Jurkat, Clone E6-1 (cell line): ENCODE results near the gene EEIG1.

ENCODE experiments used
- DNase-seq: peaks from one replicate; pipeline ENCODE4 v3.0.0-alpha.2; 2011; ENCODE audit warnings: low read depth, low spot score
- H3K4me3 ChIP-seq: 2 replicates; pipeline ENCODE4 v1.5.1; 2011; ENCODE audit warnings: mild to moderate bottlenecking, low read length, control low read depth, moderate library complexity

The EEIG1 gene

GRCh38 chr9:128002959-128003358 is 22.2 kb upstream of the EEIG1 start:
- H3K4me3 ChIP-seq: no peak overlapping the region
- no peak for DNase-seq

GRCh38 chr9:128001779-128002298 is 21.1 kb upstream of the EEIG1 start:
- DNase-seq: no peak
- no peak overlapping the region for H3K4me3 ChIP-seq

- no peak for DNase-seq
Measured at GRCh38 chr9:128001151-128001778, 20.5 kb upstream of the EEIG1 start.

GRCh38 chr9:127999461-127999860 is 18.7 kb upstream of the EEIG1 start:
- DNase-seq: no peak
- H3K4me3 ChIP-seq: no peak overlapping the region

More at GRCh38 chr9:128001151-128001778, 20.5 kb upstream of the EEIG1 start:
- H3K4me3 ChIP-seq: no peak overlapping the region

GRCh38 chr9:127993721-127994120 is 12.9 kb upstream of the EEIG1 start:
- no peak for DNase-seq
- no peak overlapping the region for H3K4me3 ChIP-seq

GRCh38 chr9:127991757-127992274 is 11.0 kb upstream of the EEIG1 start:
- no peak for DNase-seq
- no peak overlapping the region for H3K4me3 ChIP-seq

- no peak overlapping the region for H3K4me3 ChIP-seq
- DNase-seq: no peak
Measured at GRCh38 chr9:127991017-127991756, 10.4 kb upstream of the EEIG1 start.

GRCh38 chr9:127990554-127990953 is 9.8 kb upstream of the EEIG1 start:
- H3K4me3 ChIP-seq: no peak overlapping the region
- DNase-seq: no peak

- no peak overlapping the region for H3K4me3 ChIP-seq
- DNase-seq: no peak
Measured at GRCh38 chr9:127989094-127989493, 8.3 kb upstream of the EEIG1 start.

GRCh38 chr9:127987103-127987614 is 6.4 kb upstream of the EEIG1 start:
- H3K4me3 ChIP-seq: no peak overlapping the region
- DNase-seq: no peak

- DNase-seq: no peak
- H3K4me3 ChIP-seq: no peak overlapping the region
Measured at GRCh38 chr9:127985011-127985410, 4.2 kb upstream of the EEIG1 start.

- DNase-seq: no peak
- no peak overlapping the region for H3K4me3 ChIP-seq
Measured at GRCh38 chr9:127983847-127984289, 3.1 kb upstream of the EEIG1 start.

GRCh38 chr9:127982912-127983311 is 2.1 kb upstream of the EEIG1 start:
- no peak for DNase-seq

GRCh38 chr9:127981559-127982121 is 851 bp upstream of the EEIG1 start:
- H3K4me3 ChIP-seq: peak overlapping the region; percentile 66
- DNase-seq: no peak

More at GRCh38 chr9:127982912-127983311, 2.1 kb upstream of the EEIG1 start:
- H3K4me3 ChIP-seq: no peak overlapping the region

GRCh38 chr9:127980060-127980705 is 606 bp downstream of the EEIG1 start:
- no peak for DNase-seq
- H3K4me3 ChIP-seq: peak overlapping the region; percentile 61

- H3K4me3 ChIP-seq: peak overlapping the region; percentile 61
- DNase-seq: no peak
Measured at GRCh38 chr9:127979333-127980059, 1.3 kb downstream of the EEIG1 start.

- no peak for DNase-seq
- H3K4me3 ChIP-seq: no peak overlapping the region
Measured at GRCh38 chr9:127979015-127979332, 1.8 kb downstream of the EEIG1 start.

GRCh38 chr9:127977884-127978647 is 2.7 kb downstream of the EEIG1 start:
- DNase-seq: no peak
- no peak overlapping the region for H3K4me3 ChIP-seq
